ENCODE results near the gene ABCA2.

- TF ChIP-seq, protein P1, sequence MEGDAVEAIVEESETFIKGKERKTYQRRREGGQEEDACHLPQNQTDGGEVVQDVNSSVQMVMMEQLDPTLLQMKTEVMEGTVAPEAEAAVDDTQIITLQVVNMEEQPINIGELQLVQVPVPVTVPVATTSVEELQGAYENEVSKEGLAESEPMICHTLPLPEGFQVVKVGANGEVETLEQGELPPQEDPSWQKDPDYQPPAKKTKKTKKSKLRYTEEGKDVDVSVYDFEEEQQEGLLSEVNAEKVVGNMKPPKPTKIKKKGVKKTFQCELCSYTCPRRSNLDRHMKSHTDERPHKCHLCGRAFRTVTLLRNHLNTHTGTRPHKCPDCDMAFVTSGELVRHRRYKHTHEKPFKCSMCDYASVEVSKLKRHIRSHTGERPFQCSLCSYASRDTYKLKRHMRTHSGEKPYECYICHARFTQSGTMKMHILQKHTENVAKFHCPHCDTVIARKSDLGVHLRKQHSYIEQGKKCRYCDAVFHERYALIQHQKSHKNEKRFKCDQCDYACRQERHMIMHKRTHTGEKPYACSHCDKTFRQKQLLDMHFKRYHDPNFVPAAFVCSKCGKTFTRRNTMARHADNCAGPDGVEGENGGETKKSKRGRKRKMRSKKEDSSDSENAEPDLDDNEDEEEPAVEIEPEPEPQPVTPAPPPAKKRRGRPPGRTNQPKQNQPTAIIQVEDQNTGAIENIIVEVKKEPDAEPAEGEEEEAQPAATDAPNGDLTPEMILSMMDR (conservative IDR thresholded peaks at IDR 0.05 in 1 of 2, IDR thresholded peaks at IDR 0.05 in 1 of 2; ENCODE audit: extremely low read depth in 1 of 2, insufficient read depth in 1 of 2, low read depth in 1 of 2, low read length in 2 of 2), result no peak
- no peak for TF ChIP-seq EZH2 (IDR thresholded peaks at IDR 0.05; ENCODE audit: borderline replicate concordance, low read length)
Observed at GRCh38 chr9:137044037-137044436, 16.0 kb upstream of the ABCA2 start.
